Measurements from ENCODE around the gene TMEM221.
"Not testable (repeated sequence)": the region's sequence is repeated elsewhere in the genome, so short reads cannot be mapped to it uniquely, and the experiment has no call there.

The TMEM221 gene

GRCh38 chr19:17448131-17448967, at the start of gene TMEM221:
Gene TMEM221 (minus strand): TSS chr19:17448668. CDS start chr19:17448462, 206 bp downstream.
- DNase-seq (ENCODE audit: low read depth in 2 of 2): no peak

- no peak for DNase-seq (ENCODE audit: low read depth in 2 of 2)
These were observed 48.8 kb upstream of the TMEM221 start for GRCh38 chr19:17497149-17497798.

- peak; percentile 49 to 66 for DNase-seq (ENCODE audit: low read depth in 2 of 2)
These were observed 48.0 kb upstream of the TMEM221 start for GRCh38 chr19:17496337-17496997.

GRCh38 chr19:17495639-17496296, 47.3 kb upstream of the TMEM221 start:
- no peak for DNase-seq (ENCODE audit: low read depth in 2 of 2)

- DNase-seq (ENCODE audit: low read depth in 2 of 2): no peak
These were observed 42.8 kb upstream of the TMEM221 start for GRCh38 chr19:17491287-17491686.

- no peak for DNase-seq (ENCODE audit: low read depth in 2 of 2)
These were observed 41.9 kb upstream of the TMEM221 start for GRCh38 chr19:17490411-17490810.

GRCh38 chr19:17489392-17490030, 41.0 kb upstream of the TMEM221 start:
- DNase-seq (ENCODE audit: low read depth in 2 of 2): no peak

- peak; percentile 45 to 61 for DNase-seq (ENCODE audit: low read depth in 2 of 2)
These were observed 40.3 kb upstream of the TMEM221 start for GRCh38 chr19:17488593-17489391.

GRCh38 chr19:17487284-17488121, 39.0 kb upstream of the TMEM221 start:
- no peak for DNase-seq (ENCODE audit: low read depth in 2 of 2)

GRCh38 chr19:17486545-17487240, 38.2 kb upstream of the TMEM221 start:
- DNase-seq (ENCODE audit: low read depth in 2 of 2): no peak

GRCh38 chr19:17484520-17485185, 36.2 kb upstream of the TMEM221 start:
- DNase-seq (ENCODE audit: low read depth in 2 of 2): no peak

- DNase-seq (ENCODE audit: low read depth in 2 of 2): no peak
These were observed 35.1 kb upstream of the TMEM221 start for GRCh38 chr19:17483605-17484002.

GRCh38 chr19:17482877-17483604, 34.6 kb upstream of the TMEM221 start:
- no peak for DNase-seq (ENCODE audit: low read depth in 2 of 2)

GRCh38 chr19:17481986-17482385, 33.5 kb upstream of the TMEM221 start:
- no peak for DNase-seq (ENCODE audit: low read depth in 2 of 2)

- no peak for DNase-seq (ENCODE audit: low read depth in 2 of 2)
These were observed 30.9 kb upstream of the TMEM221 start for GRCh38 chr19:17479325-17479791.

GRCh38 chr19:17475541-17476115, 27.2 kb upstream of the TMEM221 start:
- no peak for DNase-seq (ENCODE audit: low read depth in 2 of 2)

- DNase-seq (ENCODE audit: low read depth in 2 of 2): not testable (repeated sequence)
These were observed 26.6 kb upstream of the TMEM221 start for GRCh38 chr19:17475011-17475540.
